NOMO-1 treated with DMSO at 0.1 percent for 48 hours (cell line): ENCODE results near the gene ABCD1.
"Not testable (repeated sequence)": the region's sequence is repeated elsewhere in the genome, so short reads cannot be mapped to it uniquely, and the experiment has no call there.

Experiments used
- DNase-seq: peaks from one replicate; lab custom pipeline; 2025; ENCODE audit not compliant: unreplicated experiment; lab: John Stamatoyannopoulos, UW

Gene ABCD1

DNA sequence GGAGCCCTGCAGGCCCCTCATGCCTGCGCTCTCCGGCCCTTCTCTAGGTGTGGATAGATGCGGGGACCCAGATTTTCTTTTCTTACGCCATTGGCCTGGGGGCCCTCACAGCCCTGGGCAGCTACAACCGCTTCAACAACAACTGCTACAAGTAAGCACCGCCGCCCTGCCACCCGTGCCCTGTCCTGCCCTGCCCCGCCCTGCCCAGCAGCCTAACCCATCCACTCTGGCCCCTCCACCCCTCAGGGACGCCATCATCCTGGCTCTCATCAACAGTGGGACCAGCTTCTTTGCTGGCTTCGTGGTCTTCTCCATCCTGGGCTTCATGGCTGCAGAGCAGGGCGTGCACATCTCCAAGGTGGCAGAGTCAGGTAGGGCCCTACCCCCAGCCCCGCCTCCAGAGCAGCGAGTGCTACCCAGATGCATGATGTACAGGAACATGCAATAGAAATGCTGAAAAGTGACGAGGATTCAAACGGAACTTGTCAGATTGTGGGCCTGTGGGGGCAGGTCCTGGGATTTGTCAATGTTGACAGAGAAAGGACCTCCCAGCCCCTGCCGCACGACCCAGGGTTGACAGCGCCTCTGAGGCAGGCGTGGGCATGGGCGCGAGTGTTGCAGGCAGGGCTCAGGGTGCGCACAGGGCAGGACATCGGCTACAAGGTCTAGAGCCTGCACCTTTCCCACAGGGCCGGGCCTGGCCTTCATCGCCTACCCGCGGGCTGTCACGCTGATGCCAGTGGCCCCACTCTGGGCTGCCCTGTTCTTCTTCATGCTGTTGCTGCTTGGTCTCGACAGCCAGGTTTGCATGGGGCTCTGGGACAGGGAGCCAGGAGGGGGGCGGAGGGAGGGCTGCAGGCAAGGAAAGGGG, 31.2 kb upstream of the ABCD1 start:
- no peak for DNase-seq

DNA sequence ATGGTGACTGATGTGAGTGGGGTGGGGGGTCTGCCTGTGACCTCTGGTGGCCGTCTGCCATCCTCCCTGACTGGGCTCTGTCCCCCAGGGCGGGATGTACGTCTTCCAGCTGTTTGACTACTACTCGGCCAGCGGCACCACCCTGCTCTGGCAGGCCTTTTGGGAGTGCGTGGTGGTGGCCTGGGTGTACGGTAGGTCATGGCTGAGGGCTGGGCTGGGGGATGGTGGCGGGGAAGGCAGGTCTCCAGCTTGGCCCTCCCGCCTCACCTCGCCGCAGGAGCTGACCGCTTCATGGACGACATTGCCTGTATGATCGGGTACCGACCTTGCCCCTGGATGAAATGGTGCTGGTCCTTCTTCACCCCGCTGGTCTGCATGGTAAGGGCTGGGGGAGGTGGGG, 30.4 kb upstream of the ABCD1 start:
- DNase-seq, result not testable (repeated sequence)

DNA sequence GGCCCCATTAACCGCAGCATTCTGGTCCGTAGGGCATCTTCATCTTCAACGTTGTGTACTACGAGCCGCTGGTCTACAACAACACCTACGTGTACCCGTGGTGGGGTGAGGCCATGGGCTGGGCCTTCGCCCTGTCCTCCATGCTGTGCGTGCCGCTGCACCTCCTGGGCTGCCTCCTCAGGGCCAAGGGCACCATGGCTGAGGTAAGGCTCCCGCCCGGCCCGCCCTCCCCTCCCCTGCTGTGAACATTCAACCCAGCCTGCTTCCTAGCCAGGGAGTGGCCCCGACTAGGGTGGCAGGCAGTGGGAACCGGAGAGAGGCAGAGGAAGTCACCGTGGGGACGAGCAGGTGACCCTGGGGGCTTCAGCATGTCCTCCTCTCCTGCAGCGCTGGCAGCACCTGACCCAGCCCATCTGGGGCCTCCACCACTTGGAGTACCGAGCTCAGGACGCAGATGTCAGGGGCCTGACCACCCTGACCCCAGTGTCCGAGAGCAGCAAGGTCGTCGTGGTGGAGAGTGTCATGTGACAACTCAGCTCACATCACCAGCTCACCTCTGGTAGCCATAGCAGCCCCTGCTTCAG, 29.9 kb upstream of the ABCD1 start:
- DNase-seq, result no peak

DNA sequence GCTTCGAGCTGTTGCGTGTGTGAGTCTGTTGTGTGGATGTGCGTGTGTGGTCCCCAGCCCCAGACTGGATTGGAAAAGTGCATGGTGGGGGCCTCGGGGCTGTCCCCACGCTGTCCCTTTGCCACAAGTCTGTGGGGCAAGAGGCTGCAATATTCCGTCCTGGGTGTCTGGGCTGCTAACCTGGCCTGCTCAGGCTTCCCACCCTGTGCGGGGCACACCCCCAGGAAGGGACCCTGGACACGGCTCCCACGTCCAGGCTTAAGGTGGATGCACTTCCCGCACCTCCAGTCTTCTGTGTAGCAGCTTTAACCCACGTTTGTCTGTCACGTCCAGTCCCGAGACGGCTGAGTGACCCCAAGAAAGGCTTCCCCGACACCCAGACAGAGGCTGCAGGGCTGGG, 28.6 kb upstream of the ABCD1 start:
- no peak for DNase-seq

DNA sequence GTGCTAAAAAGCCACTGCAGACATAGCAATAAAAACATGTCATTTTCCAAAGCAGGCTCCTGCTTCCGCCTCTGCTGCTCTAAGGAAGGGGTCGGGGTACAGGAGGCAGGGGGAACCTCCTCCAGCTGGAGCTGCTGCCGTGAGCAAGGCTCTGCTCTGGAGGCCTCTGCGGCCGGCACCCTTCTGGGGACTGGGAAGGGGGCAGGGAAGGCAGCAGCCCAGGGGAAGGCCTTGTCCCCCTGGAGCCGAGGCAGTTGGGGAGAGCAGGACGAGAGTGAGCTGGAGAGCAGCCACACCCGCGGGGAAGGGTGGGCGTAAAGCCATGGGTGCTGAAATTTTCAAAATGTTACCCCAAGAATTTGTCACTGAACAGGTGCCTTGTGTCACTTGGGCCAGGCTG, 28.1 kb upstream of the ABCD1 start:
- not testable (repeated sequence) for DNase-seq

DNA sequence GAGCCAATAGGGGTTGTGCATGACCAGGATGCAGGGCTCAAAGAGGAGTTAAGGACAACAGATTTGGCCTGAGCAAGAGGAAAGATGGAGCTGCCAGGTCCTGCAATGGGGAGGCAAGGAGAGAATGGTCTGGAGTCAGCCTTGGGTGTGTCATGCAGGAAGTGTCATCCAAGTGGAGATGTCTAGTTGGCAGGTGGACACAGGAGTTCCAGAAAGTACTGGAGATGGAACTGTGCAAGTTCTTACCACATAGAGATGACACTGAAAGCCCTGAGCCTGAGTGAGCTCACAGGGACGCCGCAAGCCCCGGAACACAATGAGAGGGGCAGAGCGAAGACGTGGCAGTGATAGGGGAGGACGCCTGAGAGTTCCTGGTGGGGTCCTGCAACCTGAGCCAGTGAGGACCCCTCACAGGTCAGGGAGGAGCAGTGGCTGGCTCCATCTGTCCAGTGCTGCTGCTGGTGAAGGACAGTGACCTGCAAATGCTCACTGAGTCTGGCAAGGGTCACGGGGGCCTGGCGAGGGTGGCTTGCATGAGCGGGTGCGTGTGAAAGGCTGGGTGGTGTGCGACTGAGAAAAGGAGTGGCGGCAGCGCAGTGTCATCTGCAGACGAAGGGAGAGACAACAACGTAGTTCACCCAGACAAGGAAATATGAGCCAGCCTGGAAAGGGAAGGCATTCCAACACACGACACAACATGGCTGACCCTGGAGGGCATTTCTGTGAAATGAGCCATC, 27.5 kb upstream of the ABCD1 start:
- DNase-seq, result not testable (repeated sequence)

DNA sequence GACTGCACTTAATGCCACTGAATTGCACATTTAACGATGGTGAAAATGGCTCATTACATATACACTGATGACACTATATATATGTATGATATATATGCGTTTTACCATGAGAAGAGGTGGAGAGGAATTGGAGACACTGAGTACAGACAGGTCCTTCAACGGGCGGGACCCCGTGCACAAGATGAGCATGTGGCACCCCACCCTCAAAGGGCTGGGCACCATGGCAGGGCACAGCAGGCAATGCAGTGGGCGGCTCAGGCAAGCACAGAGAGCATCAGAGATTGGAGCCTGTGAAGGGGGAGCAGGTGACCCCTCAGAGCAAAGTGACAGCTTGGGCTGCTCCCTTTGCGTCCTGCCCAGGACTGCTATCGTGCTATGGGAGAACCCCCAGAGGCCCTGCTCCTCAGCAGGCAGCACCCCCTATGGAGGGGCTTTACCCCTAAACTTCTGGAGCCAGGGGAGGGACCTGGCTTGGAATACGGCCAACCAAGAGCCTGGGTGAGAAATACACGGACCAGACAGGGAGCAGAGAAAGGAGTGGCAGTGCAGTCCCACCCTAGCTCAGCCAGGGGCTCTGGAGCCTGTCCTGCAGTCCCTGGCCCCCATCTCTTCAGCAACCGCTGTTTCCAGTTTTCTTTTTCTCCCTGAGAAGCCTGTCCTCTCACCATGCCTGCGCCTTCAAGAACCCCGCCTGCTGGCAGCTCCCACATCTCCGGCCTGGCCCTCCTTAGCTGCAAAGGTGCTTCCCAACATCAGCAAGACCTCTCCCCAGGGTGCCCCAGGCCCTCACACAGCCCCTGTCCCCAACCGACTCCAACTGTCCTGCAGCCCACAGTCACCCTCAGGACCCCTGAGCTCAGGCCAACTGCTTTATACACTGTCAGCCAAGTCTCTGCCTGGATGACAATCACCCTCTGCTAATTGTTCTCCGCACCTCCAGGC, 26.5 kb upstream of the ABCD1 start:
- no peak for DNase-seq

DNA sequence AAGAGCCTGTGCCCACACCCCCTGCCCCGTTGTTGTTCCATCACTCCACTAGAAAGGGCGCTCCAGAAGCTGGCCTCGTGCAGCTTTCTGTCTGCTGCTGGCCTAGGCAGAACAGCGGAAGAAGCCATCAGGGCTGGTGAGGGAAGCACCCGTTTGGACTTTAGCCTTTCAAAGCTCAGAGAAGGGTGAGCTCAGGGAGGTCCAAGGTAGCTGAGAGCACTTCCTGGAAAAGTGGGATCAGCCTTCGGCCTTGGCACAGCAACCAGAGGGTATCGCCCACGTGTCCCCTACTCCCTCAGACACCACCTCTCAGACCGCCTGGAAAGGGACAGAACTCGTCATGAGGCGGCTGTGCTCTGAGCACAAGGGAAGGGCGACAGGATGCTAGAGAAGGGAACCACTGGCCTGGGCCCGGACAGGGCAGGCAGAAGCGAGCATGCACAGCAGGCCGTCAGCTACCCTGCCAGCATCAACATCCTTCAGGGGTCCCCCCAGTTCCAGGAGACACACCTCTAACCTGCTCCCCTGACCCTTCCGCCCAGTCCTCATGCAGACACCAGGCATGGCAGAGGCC, 25.4 kb upstream of the ABCD1 start:
- DNase-seq, result not testable (repeated sequence)

DNA sequence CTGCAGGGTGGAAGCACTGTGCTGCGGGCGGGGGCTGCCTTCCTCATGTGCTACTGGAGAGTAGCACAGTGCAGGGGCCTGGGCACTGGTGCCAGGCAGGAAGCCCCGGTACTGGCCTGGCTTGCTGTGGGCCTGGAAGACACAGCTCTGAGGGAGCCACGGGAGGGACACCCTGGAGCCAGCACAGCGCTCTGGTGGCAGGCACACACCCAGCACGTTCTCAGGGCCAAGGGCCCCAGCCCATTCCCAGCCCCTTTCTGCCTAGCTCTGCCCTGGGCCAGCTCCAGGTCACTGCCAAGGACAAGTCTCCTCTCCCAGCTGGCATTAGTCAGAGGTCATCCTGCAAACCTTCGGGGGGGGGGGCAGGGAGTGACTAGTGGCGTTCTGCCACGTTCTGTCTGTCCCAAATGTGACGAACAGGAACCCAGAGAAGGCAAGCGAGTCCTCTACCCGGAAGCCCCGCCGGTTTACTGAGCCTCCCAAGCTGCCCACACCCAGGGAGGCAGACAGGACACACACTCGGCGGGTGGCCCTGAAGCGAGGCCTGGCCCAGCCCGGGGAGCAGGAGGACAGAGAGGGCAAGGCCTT, 24.8 kb upstream of the ABCD1 start:
- not testable (repeated sequence) for DNase-seq

DNA sequence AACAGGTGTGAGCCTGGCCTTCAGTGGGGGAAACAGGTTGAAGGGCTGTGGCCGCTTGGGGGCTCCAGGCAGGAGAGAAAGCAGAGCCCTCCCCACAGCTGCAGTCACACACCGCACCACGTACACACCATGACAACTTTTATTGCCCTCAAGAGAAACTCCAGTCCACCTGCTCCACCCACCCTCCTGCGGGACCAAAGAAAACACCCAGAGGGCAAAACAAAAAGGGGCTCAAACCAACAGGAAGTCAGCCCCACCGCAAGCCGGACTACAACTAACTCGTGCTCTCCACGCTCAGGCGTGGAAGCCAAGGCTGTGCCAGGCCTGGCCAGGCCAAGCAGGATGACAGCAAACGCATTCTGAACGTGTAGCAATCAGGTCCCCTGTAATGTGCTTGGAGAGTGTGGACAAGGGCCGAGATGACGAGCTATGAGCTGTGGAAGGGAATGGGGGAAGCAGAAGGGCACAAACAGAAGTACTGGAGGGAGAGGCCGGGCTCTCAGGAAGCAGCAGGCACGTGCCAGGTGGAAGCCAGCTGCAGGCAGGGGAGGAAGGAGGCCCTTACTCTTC, 24.2 kb upstream of the ABCD1 start:
- no peak for DNase-seq

DNA sequence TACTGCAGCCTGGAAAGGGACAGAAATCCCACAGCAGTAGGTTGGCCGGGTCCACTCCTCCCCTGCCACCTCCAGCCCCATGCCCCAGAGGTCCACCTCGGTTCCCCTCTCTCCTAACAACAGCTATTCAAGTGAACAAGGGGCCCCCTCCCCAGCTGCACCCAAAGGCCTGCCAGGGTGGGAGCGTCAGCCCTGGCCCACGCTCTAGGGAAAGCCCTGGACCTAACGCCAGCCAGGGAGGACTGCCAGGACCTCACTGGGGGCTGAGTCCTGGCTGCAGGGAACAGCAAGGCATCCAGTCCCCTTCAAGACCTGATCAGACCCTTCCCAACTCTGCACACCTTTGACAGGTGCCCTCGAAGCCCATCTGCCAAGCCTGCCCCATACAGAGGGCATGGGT, 23.7 kb upstream of the ABCD1 start:
- no peak for DNase-seq

DNA sequence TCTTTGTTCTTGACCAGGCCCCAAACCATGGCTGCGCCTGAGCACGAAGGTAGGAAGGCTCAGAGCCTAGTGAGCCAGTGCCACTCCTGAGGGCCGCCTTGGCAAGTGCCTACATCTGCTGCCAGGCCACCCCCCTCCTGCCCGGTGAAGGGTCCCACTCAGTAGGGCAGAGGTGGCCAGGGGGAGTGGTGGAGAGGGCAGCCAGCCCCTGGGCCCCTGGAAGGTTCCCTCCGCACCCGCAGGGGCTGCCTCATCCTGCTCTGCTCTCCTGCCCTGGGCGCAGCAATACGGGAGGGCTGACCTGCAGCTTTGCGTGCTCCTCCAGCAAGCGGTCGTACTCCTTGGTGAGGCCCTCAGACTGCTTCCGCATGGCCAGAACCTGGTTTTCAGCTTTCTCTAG, 22.9 kb upstream of the ABCD1 start:
- no peak for DNase-seq

DNA sequence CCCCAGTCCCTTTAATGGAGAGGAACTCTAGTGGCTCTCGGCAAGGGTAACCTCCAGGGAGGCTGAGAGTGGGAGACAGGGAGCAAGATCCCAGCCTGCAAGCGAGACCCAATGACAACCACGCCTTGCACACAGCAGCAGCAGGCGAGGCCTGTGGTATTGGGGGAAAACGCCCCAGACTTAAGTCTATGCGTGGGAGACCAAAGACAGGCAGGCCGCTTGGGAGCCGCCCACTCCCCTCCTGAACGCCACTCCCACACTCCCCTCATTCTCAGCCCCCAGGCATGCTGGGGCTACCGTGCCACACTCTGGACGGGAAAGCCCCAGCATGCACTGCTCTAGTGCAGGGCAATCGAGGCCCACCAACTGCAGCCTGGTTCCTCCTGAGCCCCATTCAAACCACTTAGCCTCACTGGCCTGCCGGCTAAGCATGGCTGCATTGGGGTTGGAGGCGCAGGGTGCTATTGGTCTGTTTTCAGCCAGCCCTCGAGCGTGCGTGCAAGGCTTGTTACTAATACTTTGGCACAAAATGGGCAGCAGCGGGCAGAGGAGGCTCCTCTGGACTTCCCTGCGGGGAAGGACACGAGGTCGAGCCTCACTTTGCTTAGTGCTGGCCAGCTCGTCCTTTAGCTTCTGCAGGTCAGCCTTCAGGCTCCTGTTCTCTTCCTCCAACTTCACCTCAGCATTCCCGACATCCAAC, 22.2 kb upstream of the ABCD1 start:
- DNase-seq, result no peak

DNA sequence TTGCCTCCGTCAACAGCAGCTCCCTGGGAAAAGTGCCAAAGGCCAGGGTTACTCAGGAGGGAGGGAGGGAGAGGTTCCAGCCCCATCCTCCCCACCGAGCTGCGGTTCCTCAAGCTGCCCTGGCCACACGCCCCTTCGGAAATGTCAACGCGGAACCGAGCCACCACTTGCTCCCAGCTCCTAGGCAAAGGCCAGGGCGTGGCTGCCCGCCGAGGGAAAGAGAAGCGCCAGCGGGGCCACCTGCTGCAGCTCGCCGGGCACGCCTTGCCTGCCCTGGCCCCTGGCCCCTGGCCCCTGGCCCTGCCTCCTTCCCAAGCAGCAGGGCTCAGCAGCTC, 21.7 kb upstream of the ABCD1 start:
- no peak for DNase-seq

DNA sequence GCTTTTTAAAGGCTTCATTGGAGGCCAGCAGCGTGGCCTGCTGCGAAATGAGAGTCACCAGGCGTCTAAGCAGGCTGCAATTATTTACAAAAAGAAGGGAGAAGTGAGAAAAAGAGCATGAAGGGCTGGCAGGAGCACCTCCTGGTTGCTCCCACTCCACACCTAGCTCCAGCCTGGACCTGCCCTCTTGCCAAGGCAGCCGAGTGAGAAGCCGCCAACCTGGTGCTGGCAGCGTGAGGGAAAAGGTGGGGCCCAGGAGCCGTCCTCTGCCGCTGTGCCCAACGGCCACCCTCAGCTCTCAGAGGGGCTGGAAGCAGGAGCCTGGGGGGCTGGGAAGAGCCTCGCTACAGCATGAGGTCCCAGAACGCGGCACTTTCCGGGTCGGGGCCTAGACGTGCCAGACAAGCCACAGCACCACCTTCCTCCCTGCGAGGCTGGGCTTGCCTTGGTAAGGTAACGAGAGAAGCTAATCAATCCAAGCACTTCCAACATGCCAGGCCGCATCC, 20.6 kb upstream of the ABCD1 start:
- no peak for DNase-seq

DNA sequence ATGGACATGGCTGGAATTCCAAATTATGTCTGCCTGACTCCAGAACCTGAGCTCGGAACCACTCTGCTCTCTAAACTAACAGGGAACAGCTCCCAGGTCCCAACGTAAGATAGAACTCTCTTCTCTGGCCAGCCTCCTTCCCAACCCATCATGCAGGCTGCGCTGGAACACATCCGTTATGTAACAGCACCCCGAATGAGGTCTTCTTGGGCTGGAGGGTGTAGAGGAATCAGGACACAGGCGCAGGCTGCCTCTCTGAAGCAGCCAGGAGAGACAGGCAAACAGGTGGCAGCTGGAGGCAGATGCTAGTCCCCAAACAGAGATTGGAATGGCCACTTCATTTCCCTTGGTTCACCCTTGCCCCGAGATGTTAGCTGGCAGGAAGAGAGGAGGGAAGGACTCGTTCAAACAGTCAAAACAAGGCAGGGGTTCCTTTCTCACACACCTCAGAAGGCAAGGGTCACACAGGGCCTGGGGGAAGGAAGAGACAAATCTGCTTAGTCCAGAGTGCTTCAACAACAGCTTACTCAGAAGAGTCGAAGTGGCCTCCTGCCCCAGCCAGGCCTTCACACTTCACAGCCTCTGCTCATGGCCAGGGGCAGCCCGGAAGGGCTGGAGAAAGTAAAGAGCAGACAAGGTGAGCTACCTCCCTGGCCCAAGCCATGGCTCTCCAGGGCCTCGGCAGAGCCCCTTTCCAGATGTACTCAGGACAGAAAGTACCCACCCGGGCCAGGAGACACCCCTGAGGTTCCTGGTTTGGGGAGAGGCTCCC, 19.8 kb upstream of the ABCD1 start:
- not testable (repeated sequence) for DNase-seq

DNA sequence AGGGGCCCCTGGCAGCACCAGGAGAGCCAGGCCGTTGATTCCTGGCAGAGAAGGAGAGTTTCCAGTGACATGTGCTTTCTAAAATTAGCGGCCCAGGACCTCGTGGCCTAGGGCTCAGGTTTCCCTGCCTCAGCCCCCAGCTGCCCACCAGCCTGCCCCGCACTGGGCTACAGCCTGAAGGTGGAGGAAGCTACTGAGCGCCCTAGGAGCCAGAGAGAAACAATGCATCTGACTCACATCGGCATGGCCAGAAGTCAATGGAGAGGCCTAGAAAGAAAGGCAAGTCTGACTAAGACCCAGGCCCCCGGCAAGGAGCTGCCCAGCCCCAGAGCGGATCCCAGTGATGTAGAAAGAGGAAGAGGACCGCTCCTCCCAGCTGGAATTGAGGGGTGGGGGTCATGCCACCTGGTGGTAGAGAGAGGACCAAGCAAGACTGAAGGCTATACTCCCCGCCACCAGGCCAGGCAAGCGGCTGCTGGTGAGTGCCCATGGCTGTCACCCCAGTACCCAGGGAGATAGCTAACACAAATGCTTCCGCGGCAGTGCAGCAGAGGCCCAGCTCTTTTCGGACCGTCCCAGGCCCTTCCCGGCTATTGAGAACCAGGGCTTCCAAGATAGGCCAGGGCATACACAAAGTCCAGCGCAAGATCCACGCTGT, 19.1 kb upstream of the ABCD1 start:
- DNase-seq, result not testable (repeated sequence)

DNA sequence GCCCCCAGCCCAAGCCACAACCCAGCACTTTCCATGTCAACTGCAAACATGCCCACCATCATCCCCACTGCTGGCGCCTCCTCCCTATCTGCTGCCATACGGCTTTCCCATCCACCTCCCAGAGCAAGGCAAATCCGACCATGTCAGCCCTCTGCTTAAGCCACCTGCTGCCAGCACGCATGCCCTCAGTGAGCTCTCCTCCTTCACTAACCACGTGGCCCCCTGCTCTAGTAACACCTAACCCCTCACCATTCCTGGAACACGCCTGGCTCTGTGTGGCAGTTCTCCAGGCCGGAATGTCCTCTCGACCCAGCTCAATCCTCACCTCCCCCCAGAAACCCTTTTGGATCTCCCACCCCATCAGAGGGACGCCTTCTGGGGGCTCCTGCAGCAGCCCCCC, 17.9 kb upstream of the ABCD1 start:
- DNase-seq, result no peak
